Astrocyte of the cerebellum (primary cell): Measurements from ENCODE around the gene RUNX2.

Experiments used
- DNase-seq: peaks from one replicate; pipeline ENCODE4 v3.0.0-alpha.2; 2011; ENCODE audit warnings: low read depth
- H3K4me3 ChIP-seq: 2 replicates; pipeline ENCODE4 v1.5.1; 2011; ENCODE audit warnings: mild to moderate bottlenecking, low read depth, low read length, moderate library complexity
- CTCF ChIP-seq: IDR thresholded peaks from 2 replicates; pipeline ENCODE4 v1.5.1; 2012; ENCODE audit warnings: low read length, low read depth, moderate library complexity, mild to moderate bottlenecking; ENCODE audit errors: missing control alignments
- in situ Hi-C: cut with HindIII; loops from 2 replicates; pipeline ENCODE4 v1.10.0; 2017; ENCODE audit warnings: low sequenced_read_pairs

RUNX2 gene

DNA sequence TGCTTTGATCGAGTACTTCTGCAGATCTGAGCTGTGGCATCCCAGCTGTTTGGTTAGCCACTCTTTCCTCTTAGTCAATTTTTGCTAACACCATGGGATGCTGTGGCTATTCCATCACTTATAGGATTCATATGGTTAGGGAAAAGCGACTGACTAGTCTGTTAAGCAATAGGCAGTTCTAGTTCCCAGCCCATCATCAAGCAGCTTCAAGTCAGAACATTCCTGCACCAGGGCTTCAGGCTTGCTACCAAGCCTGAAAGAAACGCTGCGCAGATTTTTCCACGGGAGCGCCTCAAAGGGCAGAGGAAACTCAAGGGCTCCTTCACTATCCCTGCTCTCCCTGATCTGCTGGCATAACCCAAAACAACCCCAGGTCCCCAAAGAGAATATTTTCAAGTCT, 209.4 kb downstream of the RUNX2 start:
- no peak for TF ChIP-seq CTCF
- H3K4me3 ChIP-seq: no peak overlapping the region
- DNase-seq: no peak
- in situ Hi-C loops: no loop called here

DNA sequence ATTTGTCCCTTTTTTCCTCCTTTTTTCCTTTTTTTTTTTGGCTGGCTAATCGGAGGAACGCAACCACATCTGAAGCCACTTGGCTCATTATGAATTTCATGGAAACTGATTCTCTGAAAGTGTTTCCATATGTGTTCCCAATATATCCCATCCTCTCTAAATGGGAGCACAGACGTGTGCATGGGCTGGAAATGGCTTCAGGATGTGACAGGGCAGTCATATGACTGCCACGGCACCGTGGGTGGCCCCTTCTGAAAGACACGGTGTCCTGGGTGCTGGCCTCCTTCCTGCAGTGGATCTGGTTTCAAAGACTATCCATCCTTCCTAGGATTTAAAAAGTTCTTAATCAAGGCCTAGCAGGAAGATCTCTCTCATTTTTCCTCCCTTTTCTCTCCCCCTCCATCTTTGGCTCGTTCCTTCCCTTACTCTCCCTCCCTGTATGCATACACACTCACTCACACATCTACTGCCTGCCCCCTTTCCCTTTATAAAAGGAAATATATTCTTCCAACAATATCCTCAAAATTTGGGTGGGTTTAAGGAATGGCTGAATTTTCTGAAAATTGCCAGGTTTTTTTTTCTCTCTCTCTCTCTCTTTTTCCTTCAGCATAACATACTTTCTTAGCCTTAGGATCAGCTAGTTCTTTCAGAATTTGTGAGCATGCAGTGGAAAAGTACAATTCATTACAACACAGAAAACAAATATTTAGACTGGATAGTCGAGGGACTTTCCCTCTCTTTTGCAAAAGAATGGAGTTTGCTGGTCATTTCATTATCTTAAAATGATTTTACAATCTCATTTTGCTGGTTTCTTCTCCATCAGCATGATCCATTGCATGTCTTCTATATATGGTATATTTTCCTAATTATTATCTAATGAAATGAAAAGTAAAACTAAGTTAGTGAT, 210.8 kb downstream of the RUNX2 start:
- TF ChIP-seq CTCF: no peak
- H3K4me3 ChIP-seq: no peak overlapping the region
- in situ Hi-C loops: no loop called here
- no peak for DNase-seq

DNA sequence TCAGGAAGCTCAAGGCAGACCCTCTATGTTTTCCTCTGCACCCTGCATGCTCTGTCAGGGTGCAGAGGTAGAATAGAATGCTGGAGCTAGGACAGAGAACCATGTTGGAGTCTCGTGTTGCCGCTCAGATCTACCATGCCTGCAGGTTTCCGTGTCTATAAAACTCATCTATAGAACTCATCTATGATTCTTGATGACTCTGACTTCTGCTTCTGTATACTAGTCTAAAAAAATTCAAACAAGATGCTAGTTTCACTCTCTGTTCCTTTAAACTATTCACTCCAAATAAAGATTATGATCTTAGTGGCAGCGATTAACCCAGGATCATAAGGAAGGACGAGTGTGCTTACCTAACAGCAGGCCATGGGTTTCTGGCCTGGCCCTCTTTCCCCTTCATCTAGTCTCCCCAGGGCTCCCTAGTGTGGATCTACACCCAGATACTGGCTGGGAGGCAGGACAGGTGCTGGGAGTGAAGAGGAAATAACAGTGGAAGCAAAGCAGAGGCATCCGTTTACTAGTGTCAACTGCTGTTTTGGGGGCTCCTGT, 212.3 kb downstream of the RUNX2 start:
- DNase-seq: no peak
- in situ Hi-C loops: no loop called here
- no peak for TF ChIP-seq CTCF
- H3K4me3 ChIP-seq: no peak overlapping the region

DNA sequence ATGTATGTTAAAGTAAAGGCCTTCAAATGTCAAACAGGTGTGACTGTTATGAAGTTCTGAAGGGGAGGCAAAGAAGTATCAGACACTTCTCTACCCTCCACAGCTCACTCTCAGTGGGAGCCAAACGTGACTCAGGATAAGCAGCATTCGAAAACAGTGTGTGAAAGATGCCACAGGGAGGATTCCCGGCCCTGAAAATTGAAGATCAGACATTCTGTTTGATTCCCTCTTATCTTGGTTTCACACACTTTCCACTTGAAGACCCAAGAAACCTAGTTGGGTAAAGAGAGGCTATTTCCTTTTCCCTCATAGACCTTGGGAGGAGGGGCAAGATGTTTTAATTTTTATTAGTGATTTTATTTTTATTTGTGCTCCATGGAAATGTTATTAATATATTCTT, 213.8 kb downstream of the RUNX2 start:
- no peak for TF ChIP-seq CTCF
- in situ Hi-C loops: no loop called here
- DNase-seq: no peak
- H3K4me3 ChIP-seq: no peak overlapping the region

DNA sequence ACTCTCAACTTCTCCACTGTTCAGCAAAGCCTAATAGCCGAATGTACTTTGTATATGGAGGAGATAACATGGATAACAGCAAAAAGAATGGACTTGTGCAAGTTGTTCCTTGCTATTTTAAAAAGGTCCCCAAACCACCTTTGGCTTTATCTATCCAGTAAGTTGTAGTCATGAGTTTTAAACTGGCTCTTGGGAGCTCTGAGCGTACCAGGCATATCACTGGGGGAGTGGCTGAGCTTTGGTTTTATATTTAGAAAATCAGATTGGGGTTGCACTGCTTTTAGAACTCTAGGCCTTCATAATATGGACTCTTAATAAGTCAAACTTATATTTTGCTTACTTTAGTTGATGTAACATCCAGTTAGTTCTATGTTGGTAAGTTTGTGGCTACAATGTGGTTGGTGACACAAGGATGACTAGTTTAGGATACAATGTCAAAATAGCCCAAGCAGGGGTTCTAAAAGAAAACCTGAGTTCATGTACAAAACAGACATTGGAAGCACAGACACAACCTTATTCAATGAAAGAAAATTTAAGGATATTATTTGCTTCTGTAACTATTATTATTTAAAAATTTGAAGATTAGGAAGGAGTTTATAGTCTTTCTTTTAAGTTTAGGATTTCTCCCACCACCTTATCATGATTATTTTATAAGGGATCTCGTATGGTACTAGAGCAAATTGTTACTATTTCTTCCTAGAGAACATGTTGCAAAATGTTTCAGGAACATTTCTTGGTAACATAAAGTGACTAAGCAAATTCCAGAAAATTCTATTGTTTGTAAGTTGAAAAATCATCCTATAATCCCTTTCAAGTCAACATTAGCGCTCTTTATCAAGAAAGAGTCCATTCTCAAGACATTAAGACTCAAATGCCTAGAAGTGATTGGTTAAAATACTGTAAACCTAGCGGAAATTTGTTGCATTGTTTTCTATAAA, 215.4 kb downstream of the RUNX2 start:
- TF ChIP-seq CTCF: no peak
- no peak overlapping the region for H3K4me3 ChIP-seq
- in situ Hi-C loops: no loop called here
- DNase-seq: no peak

GRCh38 chr6:45545416-45545815, 217.3 kb downstream of the RUNX2 start:
- in situ Hi-C loops: no loop called here
- no peak overlapping the region for H3K4me3 ChIP-seq
- no peak for TF ChIP-seq CTCF
- DNase-seq: no peak
